ENCODE measurements around the gene SLC16A3.

DNA sequence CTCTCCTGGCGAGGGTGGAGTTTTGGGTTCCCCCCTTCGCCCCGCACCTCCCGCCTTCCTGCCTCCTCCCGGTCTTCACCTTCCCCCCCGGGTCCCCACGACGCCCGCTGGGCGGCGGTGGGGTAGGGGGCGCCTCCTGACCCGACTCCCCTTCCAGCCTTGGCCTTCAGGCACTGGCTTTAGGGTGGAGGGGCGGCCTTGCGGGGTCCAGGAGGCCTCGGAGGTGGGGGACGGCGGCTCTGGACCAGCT lies 2.4 kb downstream of the SLC16A3 start:
- TF ChIP-seq, protein P1, sequence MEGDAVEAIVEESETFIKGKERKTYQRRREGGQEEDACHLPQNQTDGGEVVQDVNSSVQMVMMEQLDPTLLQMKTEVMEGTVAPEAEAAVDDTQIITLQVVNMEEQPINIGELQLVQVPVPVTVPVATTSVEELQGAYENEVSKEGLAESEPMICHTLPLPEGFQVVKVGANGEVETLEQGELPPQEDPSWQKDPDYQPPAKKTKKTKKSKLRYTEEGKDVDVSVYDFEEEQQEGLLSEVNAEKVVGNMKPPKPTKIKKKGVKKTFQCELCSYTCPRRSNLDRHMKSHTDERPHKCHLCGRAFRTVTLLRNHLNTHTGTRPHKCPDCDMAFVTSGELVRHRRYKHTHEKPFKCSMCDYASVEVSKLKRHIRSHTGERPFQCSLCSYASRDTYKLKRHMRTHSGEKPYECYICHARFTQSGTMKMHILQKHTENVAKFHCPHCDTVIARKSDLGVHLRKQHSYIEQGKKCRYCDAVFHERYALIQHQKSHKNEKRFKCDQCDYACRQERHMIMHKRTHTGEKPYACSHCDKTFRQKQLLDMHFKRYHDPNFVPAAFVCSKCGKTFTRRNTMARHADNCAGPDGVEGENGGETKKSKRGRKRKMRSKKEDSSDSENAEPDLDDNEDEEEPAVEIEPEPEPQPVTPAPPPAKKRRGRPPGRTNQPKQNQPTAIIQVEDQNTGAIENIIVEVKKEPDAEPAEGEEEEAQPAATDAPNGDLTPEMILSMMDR (IDR thresholded peaks at IDR 0.05; ENCODE audit: low read depth, low read length), result no peak
- no peak for TF ChIP-seq EZH2phosphoT487 (IDR thresholded peaks at IDR 0.05; ENCODE audit: low read depth)

All from OCI-LY3 (cell line).